HG03108 (cell line): ENCODE measurements around the gene NAA35.
"Not testable (repeated sequence)": the region's sequence is repeated elsewhere in the genome, so short reads cannot be mapped to it uniquely, and the experiment has no call there.

Experiments
- ATAC-seq: cut with Tn5 transposase; IDR thresholded peaks from one replicate; pipeline ENCODE4 v1.9.1; 2021; ENCODE audit warnings: moderate library complexity; ENCODE audit not compliant: unreplicated experiment

NAA35 gene

GRCh38 chr9:86022687-86023266 lies 81.8 kb downstream of the NAA35 start:
- no peak for ATAC-seq

DNA sequence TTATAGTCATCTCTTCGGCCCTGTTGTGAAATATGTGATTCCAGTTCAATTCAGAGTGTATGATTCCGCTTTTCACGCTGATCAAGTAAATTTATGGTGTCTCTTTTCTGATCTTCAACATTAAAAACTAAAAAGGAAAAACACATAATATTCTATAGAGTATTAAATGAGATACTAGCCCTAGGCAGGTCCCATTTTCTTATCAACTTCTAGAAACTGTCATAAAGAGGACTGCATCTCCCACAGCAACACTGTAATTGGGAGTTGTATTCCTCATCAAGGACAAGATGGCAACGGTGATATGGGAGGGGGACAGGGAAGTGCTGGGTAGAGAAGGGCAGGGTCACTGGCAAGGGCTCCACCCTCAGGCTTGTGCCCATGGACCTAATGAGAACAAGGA lies 86.8 kb downstream of the NAA35 start:
- ATAC-seq = no peak

- no peak for ATAC-seq
These were observed 94.2 kb downstream of the NAA35 start for GRCh38 chr9:86034863-86035734.

- ATAC-seq = no peak
These were observed 95.0 kb downstream of the NAA35 start for GRCh38 chr9:86035827-86036440.

- ATAC-seq = no peak
These were observed 95.6 kb downstream of the NAA35 start for GRCh38 chr9:86036555-86036954.

DNA sequence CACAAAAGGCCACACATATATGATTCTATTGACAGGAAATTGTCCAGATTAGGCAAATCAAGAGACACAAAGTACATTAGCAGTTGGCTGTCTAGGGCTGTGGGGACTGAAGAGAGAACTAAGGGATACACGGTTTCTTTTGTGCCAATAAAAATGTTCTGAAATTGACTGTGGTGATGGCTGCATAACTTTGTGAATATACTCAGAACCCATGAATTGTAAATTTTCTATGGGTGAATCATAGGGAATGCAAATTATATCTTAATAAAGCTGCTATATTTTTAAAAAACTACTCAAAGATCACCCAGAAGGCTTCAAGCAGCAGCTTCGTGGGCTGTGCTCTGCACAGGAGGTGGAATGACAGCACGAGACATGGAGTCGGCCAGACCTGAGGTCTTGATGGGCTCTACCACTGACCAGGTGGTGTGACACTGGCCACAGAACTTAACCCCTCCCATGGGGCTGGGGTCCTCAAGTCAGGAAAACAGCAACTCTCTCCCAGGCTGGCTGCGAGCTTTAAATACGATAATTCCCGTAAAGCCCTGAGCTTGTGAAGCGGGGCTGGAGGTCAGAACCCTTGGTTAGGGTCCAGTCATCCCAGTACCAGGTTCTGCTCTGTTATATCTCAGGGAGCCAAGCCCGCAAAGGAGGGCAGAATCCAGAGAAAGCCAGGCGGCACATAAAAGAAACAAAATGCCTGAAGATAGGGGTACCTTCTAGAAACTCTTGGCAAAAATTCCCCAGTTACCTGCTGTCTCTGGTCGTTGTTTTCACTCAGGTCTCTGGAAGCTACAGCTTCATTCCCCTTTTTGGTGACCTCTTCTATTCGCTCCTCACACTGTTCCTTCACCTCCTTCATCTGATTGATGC lies 99.3 kb downstream of the NAA35 start:
- no peak for ATAC-seq

DNA sequence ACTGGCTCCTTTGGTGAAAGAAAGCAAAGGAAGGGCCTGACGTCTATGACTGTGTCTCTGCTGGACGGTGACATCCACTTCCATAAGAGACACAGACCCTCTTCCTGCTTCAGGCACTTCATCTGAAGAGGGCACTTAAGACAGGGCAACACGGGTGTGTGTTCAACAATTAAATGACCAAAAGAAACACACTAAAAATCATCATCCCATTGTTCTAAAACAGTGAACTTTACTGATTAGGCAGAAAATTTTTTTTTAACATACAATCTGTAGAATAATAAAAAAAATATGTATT lies 99.9 kb downstream of the NAA35 start:
- ATAC-seq = no peak

DNA sequence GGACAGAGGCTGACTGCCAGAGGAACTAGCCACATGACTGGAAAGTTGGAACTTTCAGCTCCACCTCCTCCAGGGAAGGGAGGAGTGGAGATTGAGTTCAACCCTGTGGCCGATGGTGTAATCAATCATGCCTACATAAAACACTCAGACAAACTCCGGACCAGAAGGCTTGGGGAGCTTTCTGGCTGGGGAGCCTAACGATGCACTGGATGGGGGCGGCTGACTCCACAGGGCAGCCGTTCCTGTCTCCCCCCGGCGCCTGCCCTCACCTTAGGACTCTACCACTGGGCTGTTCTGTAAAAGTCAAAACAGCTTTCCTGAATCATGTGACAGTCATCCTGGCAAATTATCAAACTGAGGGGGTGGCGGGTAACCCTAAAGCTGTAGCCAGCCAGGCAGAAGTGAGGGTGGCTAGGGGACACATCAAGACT lies 100.4 kb downstream of the NAA35 start:
- ATAC-seq = no peak

GRCh38 chr9:86042199-86042978 lies 101.4 kb downstream of the NAA35 start:
- no peak for ATAC-seq

DNA sequence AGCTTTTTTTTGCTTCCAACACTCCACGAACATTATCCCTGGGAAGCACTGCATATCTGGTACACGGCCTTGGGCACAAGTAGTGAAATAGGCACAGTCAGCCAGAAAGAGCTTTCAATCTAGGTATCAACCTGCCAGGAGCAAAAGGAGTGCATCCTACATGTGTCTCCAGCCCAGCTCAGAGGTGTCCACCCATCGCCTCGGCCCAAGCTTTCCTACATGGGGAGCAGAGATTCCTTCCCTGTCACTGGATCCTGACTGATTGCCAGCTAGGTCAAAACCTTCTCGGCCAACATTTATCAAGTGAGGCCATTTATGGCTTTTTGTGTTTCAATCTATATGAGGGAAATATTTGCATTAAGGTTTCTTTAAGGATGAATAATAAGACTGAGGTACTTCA lies 102.6 kb downstream of the NAA35 start:
- ATAC-seq = no peak

GRCh38 chr9:86043999-86044398 lies 103.1 kb downstream of the NAA35 start:
- no peak for ATAC-seq

DNA sequence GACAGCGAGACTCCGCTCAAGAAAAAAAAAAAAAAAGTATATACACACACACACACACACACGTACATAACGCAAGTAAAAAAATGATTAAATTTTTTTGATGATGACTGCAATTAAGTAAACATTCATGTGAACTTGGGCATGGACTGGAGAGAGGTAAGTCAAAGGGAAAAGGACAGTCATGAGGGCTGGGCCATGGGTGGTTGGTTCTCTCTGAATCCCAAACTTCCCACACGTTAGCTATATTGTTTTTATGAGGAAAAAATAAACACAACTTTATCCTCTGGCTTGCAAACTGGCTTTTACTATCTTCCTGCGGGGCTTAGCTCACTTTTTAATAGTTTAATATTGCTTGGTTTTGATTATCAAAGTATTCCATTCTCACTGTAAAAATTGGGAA lies 104.7 kb downstream of the NAA35 start:
- ATAC-seq = no peak

GRCh38 chr9:86046071-86046636 lies 105.2 kb downstream of the NAA35 start:
- no peak for ATAC-seq

- ATAC-seq = no peak
These were observed 106.0 kb downstream of the NAA35 start for GRCh38 chr9:86046930-86047341.

- ATAC-seq = no peak
These were observed 106.4 kb downstream of the NAA35 start for GRCh38 chr9:86047361-86047760.

- not testable (repeated sequence) for ATAC-seq
These were observed 107.2 kb downstream of the NAA35 start for GRCh38 chr9:86048018-86048742.

- no peak for ATAC-seq
These were observed 111.9 kb downstream of the NAA35 start for GRCh38 chr9:86052556-86053468.

GRCh38 chr9:86054695-86055094 lies 113.7 kb downstream of the NAA35 start:
- ATAC-seq = no peak
